Right lobe of liver (tissue), 4 donors: Measurements from ENCODE around the gene GLIPR1.
"Not testable (repeated sequence)": the region's sequence is repeated elsewhere in the genome, so short reads cannot be mapped to it uniquely, and the experiment has no call there.

ENCODE experiments used
- CTCF ChIP-seq, 4 donors: fragments of 200-600 bp in 3 of 4; fragments of 450-650 bp in 1 of 4; IDR thresholded peaks; one replicate each; pipeline versions ENCODE4 v1.5.1 to v1.8.0; 2016 to 2022; ENCODE audit warnings: antibody characterized with exemption in 4 of 4, mild to moderate bottlenecking in 2 of 4
- POLR2A ChIP-seq: fragments of 450-650 bp; IDR thresholded peaks from one replicate; pipeline ENCODE4 v1.6.1; 2017; ENCODE audit warnings: antibody characterized with exemption, mild to moderate bottlenecking
- donor health status: DM: no; HTN: no; CAD: no.
- donor health status: DM: no; HTN: no; CAD: no.
- donor health status: DM: no; HTN: yes; CAD: no.

GRCh38 chr12:75441687-75442449 is 38.7 kb upstream of the GLIPR1 start:
- TF ChIP-seq CTCF (IDR thresholded peaks at IDR 0.05); POLR2A: not testable (repeated sequence)
